Measurements from ENCODE around the gene GPBP1L1. TPM values are rescaled to one million over a fixed set of nuclear protein-coding genes. Genes with fewer than 3 reads are reported as not detected.
A peak's percentile ranks its signal among the peaks of the same experiment; 100 is the strongest.
"Not testable (repeated sequence)": the region's sequence is repeated elsewhere in the genome, so short reads cannot be mapped to it uniquely, and the experiment has no call there.

The GPBP1L1 gene
- total RNA-seq (10 to 100 TPM; 75.4 to 83.1 (median 79.9) TPM), polyA plus RNA-seq (47.9 TPM)
- long read RNA-seq, donor 1, transcript GPBP1L1-201 (12 exons, 3,599 nt) = minor isoform, 10 of 66 reads
- long read RNA-seq, donor 1, transcript GPBP1L1-202 (13 exons, 3,736 nt) = major isoform, 31 of 66 reads
- long read RNA-seq, donor 1, partial matches to known transcripts = 9 of 66 reads
- long read RNA-seq, donor 1, other reads (novel, unspliced or antisense) = 16 of 66 reads
- long read RNA-seq, donor 2, transcript GPBP1L1-201 (12 exons, 3,599 nt) = minor isoform, 11 of 51 reads
- long read RNA-seq, donor 2, transcript GPBP1L1-202 (13 exons, 3,736 nt) = major isoform, 21 of 51 reads
- long read RNA-seq, donor 2, partial matches to known transcripts = 2 of 51 reads
- long read RNA-seq, donor 2, other reads (novel, unspliced or antisense) = 17 of 51 reads
- long read RNA-seq, donor 3, transcript GPBP1L1-202 (13 exons, 3,736 nt) = major isoform, 36 of 122 reads
- long read RNA-seq, donor 3, transcript GPBP1L1-201 (12 exons, 3,599 nt) = minor isoform, 9 of 122 reads
- long read RNA-seq, donor 3, partial matches to known transcripts = 20 of 122 reads
- long read RNA-seq, donor 3, other reads (novel, unspliced or antisense) = 56 of 122 reads
- long read RNA-seq, donor 4, transcript GPBP1L1-202 (13 exons, 3,736 nt) = major isoform, 17 of 52 reads
- long read RNA-seq, donor 4, transcript GPBP1L1-201 (12 exons, 3,599 nt) = minor isoform, 6 of 52 reads
- long read RNA-seq, donor 4, partial matches to known transcripts = 8 of 52 reads
- long read RNA-seq, donor 4, other reads (novel, unspliced or antisense) = 21 of 52 reads

- Histone ChIP-seq H3K4me1 (ENCODE audit: control insufficient read depth, insufficient read depth, low read length) (no peaks in the 10 kb centered on the region), H3K4me3 (ENCODE audit: low read length) (peak within 1 kb of the TSS; percentile 77), H3K27ac (ENCODE audit: low read length) (peak within 1 kb of the TSS; percentile 99), H3K27me3 (ENCODE audit: control insufficient read depth, insufficient read depth) (no peaks in the 10 kb centered on the region), H3K9me3 (ENCODE audit: control insufficient read depth, low read length) (no peaks in the 10 kb centered on the region)
- intact Hi-C loops (cut with DNase I) = no loop called here
- ATAC-seq = peak; percentile 94 to 95
- under 1% methylated on average over 52 of the region's 52 CpGs for WGBS
- DNase-seq = peak; percentile 98 to 99 (median 98)
Measured at GRCh38 chr1:45686288-45687013, at the start of gene GPBP1L1. TSS of gene GPBP1L1 (minus strand) at chr1:45686533. CDS start at chr1:45659087, 27,446 bp downstream.

GRCh38 chr1:45730780-45731319 is 44.5 kb upstream of the GPBP1L1 start:
- Histone ChIP-seq H3K27me3 (ENCODE audit: control insufficient read depth, insufficient read depth) (no peaks in the 10 kb centered on the region), H3K27ac (ENCODE audit: low read length) (no peak overlapping the region), H3K4me1 (ENCODE audit: control insufficient read depth, insufficient read depth, low read length) (no peaks in the 10 kb centered on the region), H3K4me3 (ENCODE audit: low read length) (no peak overlapping the region), H3K9me3 (ENCODE audit: control insufficient read depth, low read length) (no peaks in the 10 kb centered on the region)
- 98% methylated on average over 1 of the region's 1 CpG for WGBS
- DNase-seq (no peak), ATAC-seq (no peak)
- intact Hi-C loops (cut with DNase I) = no loop called here

- Histone ChIP-seq H3K9me3 (ENCODE audit: control insufficient read depth, low read length) (no peaks in the 10 kb centered on the region), H3K4me3 (ENCODE audit: low read length) (no peak overlapping the region), H3K4me1 (ENCODE audit: control insufficient read depth, insufficient read depth, low read length) (no peaks in the 10 kb centered on the region), H3K27me3 (ENCODE audit: control insufficient read depth, insufficient read depth) (no peaks in the 10 kb centered on the region), H3K27ac (ENCODE audit: low read length) (no peak overlapping the region)
- DNase-seq = no peak
- no peak for ATAC-seq
- WGBS = 78% methylated on average over 3 of the region's 3 CpGs
- intact Hi-C loops (cut with DNase I) = no loop called here
Measured at GRCh38 chr1:45730075-45730779, 43.9 kb upstream of the GPBP1L1 start.

DNA sequence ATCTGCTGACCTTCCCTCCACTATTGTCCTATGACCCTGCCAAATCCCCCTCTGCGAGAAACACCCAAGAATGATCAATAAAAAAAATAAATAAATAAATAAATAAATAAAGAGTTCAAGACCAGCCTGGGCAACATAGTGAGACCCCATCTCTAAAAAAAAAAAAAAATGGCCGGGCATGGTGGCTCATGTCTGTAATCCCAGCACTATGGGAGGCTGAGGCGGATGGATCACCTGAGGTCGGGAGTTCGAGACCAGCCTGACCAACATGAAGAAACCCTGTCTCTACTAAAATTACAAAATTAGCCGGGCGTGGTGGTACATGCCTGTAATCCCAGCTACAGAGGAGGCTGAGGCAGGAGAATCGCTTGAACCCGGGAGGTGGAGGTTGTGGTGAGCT is 39.7 kb upstream of the GPBP1L1 start:
- H3K9me3 ChIP-seq (ENCODE audit: control insufficient read depth, low read length); H3K27me3 ChIP-seq (ENCODE audit: control insufficient read depth, insufficient read depth); DNase-seq; H3K27ac ChIP-seq (ENCODE audit: low read length); H3K4me1 ChIP-seq (ENCODE audit: control insufficient read depth, insufficient read depth, low read length); H3K4me3 ChIP-seq (ENCODE audit: low read length); intact Hi-C loops (cut with DNase I); ATAC-seq: not testable (repeated sequence)
- WGBS = 99% methylated on average over 9 of the region's 9 CpGs

DNA sequence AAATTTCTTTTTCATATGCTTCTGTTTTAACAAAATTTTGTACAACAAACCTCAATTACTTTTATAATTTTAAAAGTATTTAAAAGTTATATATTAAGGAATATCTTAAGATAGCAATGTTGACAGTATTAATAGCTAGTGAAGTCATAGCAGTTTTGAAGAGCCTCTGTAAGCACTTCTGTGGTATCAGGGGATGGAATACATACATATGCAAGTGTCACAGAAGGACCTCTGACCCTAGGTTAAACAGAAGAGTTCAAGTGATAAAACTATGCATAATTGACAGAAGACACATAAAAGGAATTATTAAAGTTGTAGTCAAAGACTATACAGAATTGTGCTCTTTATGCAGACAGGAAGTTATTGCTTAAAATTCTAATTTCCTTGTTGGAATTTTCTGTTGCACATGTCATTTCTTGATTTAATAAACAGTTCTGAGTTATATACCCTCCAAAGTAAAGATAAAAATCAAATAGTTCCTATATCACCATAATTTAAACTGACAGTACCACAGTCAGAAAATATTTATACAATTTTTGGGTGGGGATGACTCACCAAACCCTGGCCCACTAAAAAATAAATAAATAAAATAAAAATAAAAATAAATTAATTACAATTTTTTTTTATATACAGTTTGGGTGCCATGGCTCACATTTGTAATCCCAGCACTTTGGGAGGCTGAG is 37.1 kb upstream of the GPBP1L1 start:
- Histone ChIP-seq H3K9me3 (ENCODE audit: control insufficient read depth, low read length) (no peaks in the 10 kb centered on the region), H3K27ac (ENCODE audit: low read length) (no peak overlapping the region), H3K4me3 (ENCODE audit: low read length) (no peak overlapping the region), H3K27me3 (ENCODE audit: control insufficient read depth, insufficient read depth) (no peaks in the 10 kb centered on the region), H3K4me1 (ENCODE audit: control insufficient read depth, insufficient read depth, low read length) (no peaks in the 10 kb centered on the region)
- ATAC-seq (no peak), DNase-seq (no peak)
- intact Hi-C loops (cut with DNase I) = no loop called here

- Histone ChIP-seq H3K4me1 (ENCODE audit: control insufficient read depth, insufficient read depth, low read length) (no peaks in the 10 kb centered on the region), H3K4me3 (ENCODE audit: low read length) (no peak overlapping the region), H3K9me3 (ENCODE audit: control insufficient read depth, low read length) (no peaks in the 10 kb centered on the region), H3K27ac (ENCODE audit: low read length) (no peak overlapping the region), H3K27me3 (ENCODE audit: control insufficient read depth, insufficient read depth) (no peaks in the 10 kb centered on the region)
- 81% methylated on average over 3 of the region's 3 CpGs for WGBS
- intact Hi-C loops (cut with DNase I) = no loop called here
- DNase-seq = no peak
- peak; percentile 64 to 76 for ATAC-seq
Measured at GRCh38 chr1:45722809-45723208, 36.5 kb upstream of the GPBP1L1 start.

DNA sequence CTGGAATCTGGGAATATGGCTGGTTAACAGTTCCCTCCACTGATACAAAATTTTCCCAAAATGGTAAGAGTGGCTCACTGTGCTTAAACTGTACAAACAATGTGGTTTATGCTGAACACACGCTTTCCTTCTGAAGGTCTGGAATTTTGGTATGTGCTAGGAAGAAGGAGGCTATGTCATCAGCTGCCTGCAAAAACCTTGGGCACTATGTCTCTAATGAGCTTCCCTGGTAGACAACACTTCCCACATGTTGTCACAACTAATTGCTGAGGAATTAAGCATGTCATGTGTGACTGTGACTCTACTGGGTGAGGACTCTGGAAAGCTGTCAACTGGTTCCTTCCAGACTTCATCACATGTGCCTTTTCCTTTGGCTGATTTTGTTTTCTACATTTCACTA is 34.9 kb upstream of the GPBP1L1 start:
- Histone ChIP-seq H3K4me1 (ENCODE audit: control insufficient read depth, insufficient read depth, low read length) (no peaks in the 10 kb centered on the region), H3K9me3 (ENCODE audit: control insufficient read depth, low read length) (no peaks in the 10 kb centered on the region), H3K27me3 (ENCODE audit: control insufficient read depth, insufficient read depth) (no peaks in the 10 kb centered on the region), H3K27ac (ENCODE audit: low read length) (no peak overlapping the region), H3K4me3 (ENCODE audit: low read length) (no peak overlapping the region)
- intact Hi-C loops (cut with DNase I) = no loop called here
- WGBS = 75% methylated on average over 1 of the region's 1 CpG
- no peak for DNase-seq
- no peak for ATAC-seq

- Histone ChIP-seq H3K27me3 (ENCODE audit: control insufficient read depth, insufficient read depth) (no peaks in the 10 kb centered on the region), H3K27ac (ENCODE audit: low read length) (no peak overlapping the region), H3K9me3 (ENCODE audit: control insufficient read depth, low read length) (no peaks in the 10 kb centered on the region), H3K4me1 (ENCODE audit: control insufficient read depth, insufficient read depth, low read length) (no peaks in the 10 kb centered on the region), H3K4me3 (ENCODE audit: low read length) (no peak overlapping the region)
- DNase-seq (no peak), ATAC-seq (no peak)
- intact Hi-C loops (cut with DNase I) = no loop called here
- 100% methylated on average over 1 of the region's 1 CpG for WGBS
Measured at GRCh38 chr1:45718289-45718688, 32.0 kb upstream of the GPBP1L1 start.

DNA sequence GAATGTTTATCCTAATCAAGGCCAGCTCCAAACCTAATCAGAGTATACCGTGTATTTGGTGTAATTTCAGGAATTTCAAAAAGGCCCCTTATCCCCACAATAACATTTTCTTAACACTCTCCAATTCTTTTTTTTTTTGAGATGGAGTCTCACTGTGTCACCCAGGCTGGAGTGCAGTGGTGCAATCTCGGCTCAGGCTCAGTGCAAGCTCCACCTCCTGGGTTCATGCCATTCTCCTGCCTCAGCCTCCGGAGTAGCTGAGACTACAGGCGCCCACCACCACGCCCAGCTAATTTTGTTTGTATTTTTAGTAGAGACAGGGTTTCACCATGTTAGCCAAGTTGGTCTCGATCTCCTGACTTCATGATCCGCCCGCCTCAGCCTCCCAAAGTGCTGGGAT is 31.1 kb upstream of the GPBP1L1 start:
- H3K4me1 ChIP-seq (ENCODE audit: control insufficient read depth, insufficient read depth, low read length); H3K4me3 ChIP-seq (ENCODE audit: low read length); ATAC-seq; H3K27ac ChIP-seq (ENCODE audit: low read length); intact Hi-C loops (cut with DNase I); H3K9me3 ChIP-seq (ENCODE audit: control insufficient read depth, low read length); H3K27me3 ChIP-seq (ENCODE audit: control insufficient read depth, insufficient read depth): not testable (repeated sequence)
- DNase-seq = peak in 1 of 3 donors; percentile 46
- WGBS = 80% methylated on average over 8 of the region's 8 CpGs

- DNase-seq (no peak), ATAC-seq (no peak)
- Histone ChIP-seq H3K9me3 (ENCODE audit: control insufficient read depth, low read length) (no peaks in the 10 kb centered on the region), H3K4me3 (ENCODE audit: low read length) (no peak overlapping the region), H3K27me3 (ENCODE audit: control insufficient read depth, insufficient read depth) (no peaks in the 10 kb centered on the region), H3K27ac (ENCODE audit: low read length) (no peak overlapping the region), H3K4me1 (ENCODE audit: control insufficient read depth, insufficient read depth, low read length) (no peaks in the 10 kb centered on the region)
- WGBS = 90% methylated on average over 3 of the region's 3 CpGs
- intact Hi-C loops (cut with DNase I) = no loop called here
Measured at GRCh38 chr1:45716700-45717099, 30.4 kb upstream of the GPBP1L1 start.

All from right cardiac atrium (tissue), 5 donors.